ENCODE data around the gene MKNK1. TPM values are rescaled to one million over a fixed set of nuclear protein-coding genes. Genes with fewer than 3 reads are reported as not detected.

MKNK1 gene
- total and polyA plus RNA-seq, 2 donors (not counting 1 experiment from before 2014, with no cell fraction given) = 51.0 to 73.0 TPM

- Histone ChIP-seq H3K79me2 (ENCODE audit: control insufficient read depth, insufficient read depth, low read length) (no peaks in the 10 kb centered on the region), H3K4me3 (ENCODE audit: control extremely low read depth in 1 of 5, extremely low read depth in 1 of 5, insufficient read depth in 1 of 5, low read depth in 2 of 5, low read length in 4 of 5) (no peak overlapping the region), H3K4me2 (replicated peaks; ENCODE audit: low read depth, low read length, poor library complexity, severe bottlenecking) (no peak overlapping the region), H3K27me3 (replicated peaks in 1 of 4; ENCODE audit: control extremely low read depth in 1 of 4, control insufficient read depth in 3 of 4, insufficient read depth in 4 of 4, low read length in 3 of 4) (no peaks in the 10 kb centered on the region), H3K4me1 (ENCODE audit: control insufficient read depth in 2 of 2, insufficient read depth in 2 of 2, low read length in 2 of 2) (no peaks in the 10 kb centered on the region), H3K9ac (ENCODE audit: low read length) (no peak overlapping the region), H3K9me3 (ENCODE audit: control extremely low read depth in 1 of 3, control insufficient read depth in 2 of 3, insufficient read depth in 1 of 3, low read length in 2 of 3) (no peaks in the 10 kb centered on the region), H3K36me3 (replicated peaks in 1 of 2; ENCODE audit: control extremely low read depth in 1 of 2, control insufficient read depth in 1 of 2, extremely low read depth in 1 of 2, insufficient read depth in 2 of 2, low read length in 1 of 2) (peaks cover 8 to 24% of the 10 kb centered on the region in 2 experiments), H3K27ac (ENCODE audit: low read length in 2 of 2) (no peak overlapping the region), H2AFZ (ENCODE audit: insufficient read depth, low read depth, low read length, poor library complexity, severe bottlenecking) (no peak overlapping the region), H4K20me1 (ENCODE audit: control insufficient read depth, insufficient read depth, low read length, poor library complexity, severe bottlenecking) (no peaks in the 10 kb centered on the region)
- DNase-seq (no peak), ATAC-seq (ENCODE audit: low read depth) (no peak)
- CTCF ChIA-PET = no interaction called here
- intact Hi-C loops (cut with micrococcal nuclease) = no loop called here
- no peak for TF ChIP-seq CTCF (IDR thresholded peaks at IDR 0.05)
- TF ChIP-seq EZH2 (IDR thresholded peaks at IDR 0.05; ENCODE audit: borderline replicate concordance, insufficient read depth, low read depth, low read length, poor library complexity, severe bottlenecking) = no peak
- Mint-ChIP-seq H3K4me1 (no peaks in the 10 kb centered on the region), H3K9me3 (ENCODE audit: insufficient read depth) (no peaks in the 10 kb centered on the region), H3K27ac (no peak overlapping the region), H3K27me3 (no peaks in the 10 kb centered on the region), H3K4me3 (no peak overlapping the region)
- POLR2A ChIA-PET = no interaction called here
- no CpG with 5 or more reads among the region's 2 CpGs for WGBS (ENCODE audit: insufficient coverage)
These were observed 33.5 kb upstream of the MKNK1 start for GRCh38 chr1:46637444-46638083.

DNA sequence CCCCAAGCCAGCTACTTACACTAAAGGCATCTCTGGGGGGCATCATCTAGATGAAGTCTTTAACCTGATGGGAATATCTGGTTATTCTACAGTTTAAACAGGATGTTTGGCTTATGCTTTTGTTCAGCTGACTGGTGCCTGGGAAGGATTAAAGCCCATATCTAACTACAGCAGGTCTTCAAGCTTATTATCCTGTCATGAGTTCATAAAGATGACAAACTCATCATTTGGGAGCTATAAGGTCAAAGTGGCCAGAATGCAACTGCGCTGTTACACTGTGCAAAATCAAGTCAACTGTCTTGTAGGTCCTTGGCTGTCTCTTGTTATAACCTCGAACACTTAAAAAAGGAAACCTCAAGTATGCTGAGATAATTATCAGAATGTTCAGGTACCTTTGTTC lies 31.1 kb upstream of the MKNK1 start:
- H3K4me1 ChIP-seq (ENCODE audit: control insufficient read depth in 2 of 2, insufficient read depth in 2 of 2, low read length in 2 of 2) = no peaks in the 10 kb centered on the region
- intact Hi-C loops (cut with micrococcal nuclease) = no loop called here
- TF ChIP-seq CTCF (IDR thresholded peaks at IDR 0.05) (no peak), EZH2 (IDR thresholded peaks at IDR 0.05; ENCODE audit: borderline replicate concordance, insufficient read depth, low read depth, low read length, poor library complexity, severe bottlenecking) (no peak)
- no peaks in the 10 kb centered on the region for H3K9me3 Mint-ChIP-seq (ENCODE audit: insufficient read depth)
- no peaks in the 10 kb centered on the region for H4K20me1 ChIP-seq (ENCODE audit: control insufficient read depth, insufficient read depth, low read length, poor library complexity, severe bottlenecking)
- no peaks in the 10 kb centered on the region for H3K79me2 ChIP-seq (ENCODE audit: control insufficient read depth, insufficient read depth, low read length)
- ChIA-PET CTCF (no interaction called here), POLR2A (no interaction called here)
- ATAC-seq (ENCODE audit: low read depth) = no peak
- no peaks in the 10 kb centered on the region for H3K4me1 Mint-ChIP-seq
- no peaks in the 10 kb centered on the region for H3K27me3 Mint-ChIP-seq
- H2AFZ ChIP-seq (ENCODE audit: insufficient read depth, low read depth, low read length, poor library complexity, severe bottlenecking) = no peak overlapping the region
- H3K4me2 ChIP-seq (replicated peaks; ENCODE audit: low read depth, low read length, poor library complexity, severe bottlenecking) = no peak overlapping the region
- no peak for DNase-seq
- peaks cover 11 to 32% of the 10 kb centered on the region in 2 experiments for H3K36me3 ChIP-seq (replicated peaks in 1 of 2; ENCODE audit: control extremely low read depth in 1 of 2, control insufficient read depth in 1 of 2, extremely low read depth in 1 of 2, insufficient read depth in 2 of 2, low read length in 1 of 2)
- H3K4me3 Mint-ChIP-seq = no peak overlapping the region
- H3K27me3 ChIP-seq (replicated peaks in 1 of 4; ENCODE audit: control extremely low read depth in 1 of 4, control insufficient read depth in 3 of 4, insufficient read depth in 4 of 4, low read length in 3 of 4) = no peaks in the 10 kb centered on the region
- no peak overlapping the region for H3K9ac ChIP-seq (ENCODE audit: low read length)
- H3K4me3 ChIP-seq (ENCODE audit: control extremely low read depth in 1 of 5, extremely low read depth in 1 of 5, insufficient read depth in 1 of 5, low read depth in 2 of 5, low read length in 4 of 5) = no peak overlapping the region
- no peaks in the 10 kb centered on the region for H3K9me3 ChIP-seq (ENCODE audit: control extremely low read depth in 1 of 3, control insufficient read depth in 2 of 3, insufficient read depth in 1 of 3, low read length in 2 of 3)
- no peak overlapping the region for H3K27ac Mint-ChIP-seq
- no peak overlapping the region for H3K27ac ChIP-seq (ENCODE audit: low read length in 2 of 2)
- 100% methylated on average over 1 of the region's 2 CpGs for WGBS (ENCODE audit: insufficient coverage)
